ENCODE results near the gene FBLIM1.
A peak's percentile ranks its signal among the peaks of the same experiment; 100 is the strongest.

The FBLIM1 gene

GRCh38 chr1:15740924-15741850 is 17.4 kb upstream of the FBLIM1 start:
- H3K27ac ChIP-seq (ENCODE audit: low read length, poor library complexity, severe bottlenecking) = no peak overlapping the region
- DNase-seq = peak; percentile 60
- H3K4me3 ChIP-seq (ENCODE audit: insufficient read depth in 1 of 2, low read depth in 1 of 2, low read length in 2 of 2) = no peak overlapping the region
- no peak overlapping the region for H3K4ac ChIP-seq (ENCODE audit: low read depth in 1 of 2, low read length in 2 of 2)
- no peaks in the 10 kb centered on the region for H3K79me1 ChIP-seq (replicated peaks; ENCODE audit: low read length, poor library complexity, severe bottlenecking)
- H3K4me1 ChIP-seq (ENCODE audit: control insufficient read depth, insufficient read depth, low read depth, low read length) = peaks cover 11% of the 10 kb centered on the region
- H4K91ac ChIP-seq (ENCODE audit: low read length) = no peak overlapping the region
- H3K18ac ChIP-seq (ENCODE audit: low read depth in 1 of 2, low read length in 2 of 2) = no peak overlapping the region
- no peak overlapping the region for H4K8ac ChIP-seq (ENCODE audit: low read length)
- no peak overlapping the region for H3K9ac ChIP-seq (ENCODE audit: low read length)
- no peak overlapping the region for H2BK5ac ChIP-seq (ENCODE audit: low read depth, low read length, poor library complexity, severe bottlenecking)
- H3K14ac ChIP-seq (ENCODE audit: low read length in 2 of 2) = no peak overlapping the region
- no peak overlapping the region for H3K23ac ChIP-seq (ENCODE audit: low read length in 2 of 2)
- H3K4me2 ChIP-seq (ENCODE audit: low read length, poor library complexity, severe bottlenecking) = no peak overlapping the region
- H2BK120ac ChIP-seq (ENCODE audit: low read depth, low read length) = no peak overlapping the region
- H2BK15ac ChIP-seq (ENCODE audit: low read depth, poor library complexity, severe bottlenecking) = no peak overlapping the region
- peaks cover 0 to 12% of the 10 kb centered on the region in 2 experiments for H3K36me3 ChIP-seq (ENCODE audit: control insufficient read depth in 1 of 2, insufficient read depth in 2 of 2, low read depth in 1 of 2, low read length in 2 of 2)
- WGBS = 60% methylated on average over 27 of the region's 27 CpGs
- H3K27me3 ChIP-seq (ENCODE audit: control insufficient read depth in 1 of 2, insufficient read depth in 1 of 2, low read length in 2 of 2) = no peaks in the 10 kb centered on the region
- H3K9me3 ChIP-seq (ENCODE audit: control insufficient read depth, low read length) = no peaks in the 10 kb centered on the region
- H2AFZ ChIP-seq (ENCODE audit: low read depth, low read length) = no peak overlapping the region
- no peak overlapping the region for H2AK5ac ChIP-seq (ENCODE audit: low read length, severe bottlenecking)
- no peak overlapping the region for H2BK12ac ChIP-seq (ENCODE audit: low read length in 2 of 2)

GRCh38 chr1:15742339-15742801 is 16.2 kb upstream of the FBLIM1 start, which contains the start of gene TMEM82:
TMEM82 (plus strand) TSS chr1:15742499; CDS start chr1:15742560, 61 bp downstream.
- Histone ChIP-seq H2AK5ac (ENCODE audit: low read length, severe bottlenecking) (no peak within 1 kb of the TSS), H3K79me1 (replicated peaks; ENCODE audit: low read length, poor library complexity, severe bottlenecking) (no peaks in the 10 kb centered on the region), H3K27ac (ENCODE audit: low read length, poor library complexity, severe bottlenecking) (no peak within 1 kb of the TSS), H4K91ac (ENCODE audit: low read length) (no peak within 1 kb of the TSS), H2BK120ac (ENCODE audit: low read depth, low read length) (no peak within 1 kb of the TSS), H2BK12ac (ENCODE audit: low read length in 2 of 2) (no peak within 1 kb of the TSS), H2BK15ac (ENCODE audit: low read depth, poor library complexity, severe bottlenecking) (no peak within 1 kb of the TSS), H2AFZ (ENCODE audit: low read depth, low read length) (no peak within 1 kb of the TSS), H2BK5ac (ENCODE audit: low read depth, low read length, poor library complexity, severe bottlenecking) (no peak within 1 kb of the TSS), H4K8ac (ENCODE audit: low read length) (no peak within 1 kb of the TSS), H3K4ac (ENCODE audit: low read depth in 1 of 2, low read length in 2 of 2) (no peak within 1 kb of the TSS), H3K9me3 (ENCODE audit: control insufficient read depth, low read length) (no peaks in the 10 kb centered on the region), H3K14ac (ENCODE audit: low read length in 2 of 2) (no peak within 1 kb of the TSS), H3K4me2 (ENCODE audit: low read length, poor library complexity, severe bottlenecking) (no peak within 1 kb of the TSS), H3K4me3 (ENCODE audit: insufficient read depth in 1 of 2, low read depth in 1 of 2, low read length in 2 of 2) (no peak within 1 kb of the TSS), H3K4me1 (ENCODE audit: control insufficient read depth, insufficient read depth, low read depth, low read length) (peaks cover 11% of the 10 kb centered on the region), H3K18ac (ENCODE audit: low read depth in 1 of 2, low read length in 2 of 2) (no peak within 1 kb of the TSS), H3K9ac (ENCODE audit: low read length) (no peak within 1 kb of the TSS), H3K27me3 (ENCODE audit: control insufficient read depth in 1 of 2, insufficient read depth in 1 of 2, low read length in 2 of 2) (no peaks in the 10 kb centered on the region), H3K23ac (ENCODE audit: low read length in 2 of 2) (no peak within 1 kb of the TSS), H3K36me3 (ENCODE audit: control insufficient read depth in 1 of 2, insufficient read depth in 2 of 2, low read depth in 1 of 2, low read length in 2 of 2) (peaks cover 0 to 5% of the 10 kb centered on the region in 2 experiments)
- WGBS = 51% methylated on average over 14 of the region's 14 CpGs
- no peak for DNase-seq

- Histone ChIP-seq H2BK120ac (ENCODE audit: low read depth, low read length) (no peak overlapping the region), H3K27ac (ENCODE audit: low read length, poor library complexity, severe bottlenecking) (no peak overlapping the region), H3K4me2 (ENCODE audit: low read length, poor library complexity, severe bottlenecking) (no peak overlapping the region), H3K4me1 (ENCODE audit: control insufficient read depth, insufficient read depth, low read depth, low read length) (peaks cover 6% of the 10 kb centered on the region), H2BK5ac (ENCODE audit: low read depth, low read length, poor library complexity, severe bottlenecking) (no peak overlapping the region), H3K18ac (ENCODE audit: low read depth in 1 of 2, low read length in 2 of 2) (peak overlapping the region in 1 of 2 experiments; percentile 42), H3K14ac (ENCODE audit: low read length in 2 of 2) (peak overlapping the region in 1 of 2 experiments; percentile 58), H3K9me3 (ENCODE audit: control insufficient read depth, low read length) (no peaks in the 10 kb centered on the region), H3K79me1 (replicated peaks; ENCODE audit: low read length, poor library complexity, severe bottlenecking) (no peaks in the 10 kb centered on the region), H3K23ac (ENCODE audit: low read length in 2 of 2) (no peak overlapping the region), H4K91ac (ENCODE audit: low read length) (peak overlapping the region; percentile 67), H3K27me3 (ENCODE audit: control insufficient read depth in 1 of 2, insufficient read depth in 1 of 2, low read length in 2 of 2) (no peaks in the 10 kb centered on the region), H3K36me3 (ENCODE audit: control insufficient read depth in 1 of 2, insufficient read depth in 2 of 2, low read depth in 1 of 2, low read length in 2 of 2) (peaks cover 0 to 5% of the 10 kb centered on the region in 2 experiments), H4K8ac (ENCODE audit: low read length) (no peak overlapping the region), H2AFZ (ENCODE audit: low read depth, low read length) (no peak overlapping the region), H2BK12ac (ENCODE audit: low read length in 2 of 2) (peak overlapping the region in 1 of 2 experiments; percentile 56), H2BK15ac (ENCODE audit: low read depth, poor library complexity, severe bottlenecking) (no peak overlapping the region), H3K4me3 (ENCODE audit: insufficient read depth in 1 of 2, low read depth in 1 of 2, low read length in 2 of 2) (no peak overlapping the region), H2AK5ac (ENCODE audit: low read length, severe bottlenecking) (peak overlapping the region; percentile 15), H3K4ac (ENCODE audit: low read depth in 1 of 2, low read length in 2 of 2) (no peak overlapping the region), H3K9ac (ENCODE audit: low read length) (no peak overlapping the region)
- DNase-seq = no peak
- WGBS = 94% methylated on average over 30 of the region's 30 CpGs
These were observed 14.4 kb upstream of the FBLIM1 start for GRCh38 chr1:15744122-15744679.

- H3K18ac ChIP-seq (ENCODE audit: low read depth in 1 of 2, low read length in 2 of 2) = peak overlapping the region in 1 of 2 experiments; percentile 33
- no peak overlapping the region for H3K9ac ChIP-seq (ENCODE audit: low read length)
- H2AFZ ChIP-seq (ENCODE audit: low read depth, low read length) = peak overlapping the region; percentile 67
- peak overlapping the region in 1 of 2 experiments; percentile 18 for H2BK12ac ChIP-seq (ENCODE audit: low read length in 2 of 2)
- H2BK5ac ChIP-seq (ENCODE audit: low read depth, low read length, poor library complexity, severe bottlenecking) = no peak overlapping the region
- no peak overlapping the region for H3K14ac ChIP-seq (ENCODE audit: low read length in 2 of 2)
- no peaks in the 10 kb centered on the region for H3K27me3 ChIP-seq (ENCODE audit: control insufficient read depth in 1 of 2, insufficient read depth in 1 of 2, low read length in 2 of 2)
- H2BK120ac ChIP-seq (ENCODE audit: low read depth, low read length) = no peak overlapping the region
- no peak for DNase-seq
- peaks cover 6% of the 10 kb centered on the region for H3K4me1 ChIP-seq (ENCODE audit: control insufficient read depth, insufficient read depth, low read depth, low read length)
- no peak overlapping the region for H3K27ac ChIP-seq (ENCODE audit: low read length, poor library complexity, severe bottlenecking)
- H3K36me3 ChIP-seq (ENCODE audit: control insufficient read depth in 1 of 2, insufficient read depth in 2 of 2, low read depth in 1 of 2, low read length in 2 of 2) = peaks cover 0 to 5% of the 10 kb centered on the region in 2 experiments
- H3K23ac ChIP-seq (ENCODE audit: low read length in 2 of 2) = no peak overlapping the region
- no peak overlapping the region for H2BK15ac ChIP-seq (ENCODE audit: low read depth, poor library complexity, severe bottlenecking)
- H4K91ac ChIP-seq (ENCODE audit: low read length) = peak overlapping the region; percentile 71
- H2AK5ac ChIP-seq (ENCODE audit: low read length, severe bottlenecking) = no peak overlapping the region
- no peaks in the 10 kb centered on the region for H3K9me3 ChIP-seq (ENCODE audit: control insufficient read depth, low read length)
- H4K8ac ChIP-seq (ENCODE audit: low read length) = peak overlapping the region; percentile 62
- no peak overlapping the region for H3K4me2 ChIP-seq (ENCODE audit: low read length, poor library complexity, severe bottlenecking)
- H3K4me3 ChIP-seq (ENCODE audit: insufficient read depth in 1 of 2, low read depth in 1 of 2, low read length in 2 of 2) = no peak overlapping the region
- no peak overlapping the region for H3K4ac ChIP-seq (ENCODE audit: low read depth in 1 of 2, low read length in 2 of 2)
- H3K79me1 ChIP-seq (replicated peaks; ENCODE audit: low read length, poor library complexity, severe bottlenecking) = no peaks in the 10 kb centered on the region
- WGBS = 68% methylated on average over 6 of the region's 8 CpGs
These were observed 11.2 kb upstream of the FBLIM1 start for GRCh38 chr1:15747378-15747777.
